Osteocyte (in vitro differentiated cells): ENCODE results near the gene IFNL4. TPM values are rescaled to one million over a fixed set of nuclear protein-coding genes. Genes with fewer than 3 reads are reported as not detected.

Experiments
- DNase-seq: peaks from one replicate; pipeline ENCODE4 v3.0.0; 2021; ENCODE audit warnings: mixed read lengths; ENCODE audit not compliant: unreplicated experiment; ENCODE audit errors: extremely low spot score
- H3K27ac Mint-ChIP-seq: one replicate; pipeline ENCODE4 v1.8.0; 2021; ENCODE audit warnings: mild to moderate bottlenecking, mixed read lengths; ENCODE audit not compliant: unreplicated experiment
- H3K27me3 Mint-ChIP-seq: one replicate; pipeline ENCODE4 v1.8.0; 2021; ENCODE audit warnings: mixed read lengths; ENCODE audit not compliant: unreplicated experiment
- H3K36me3 Mint-ChIP-seq: one replicate; pipeline ENCODE4 v1.8.0; 2021; ENCODE audit warnings: mixed read lengths; ENCODE audit not compliant: unreplicated experiment
- H3K4me1 Mint-ChIP-seq: one replicate; pipeline ENCODE4 v1.8.0; 2021; ENCODE audit warnings: mixed read lengths; ENCODE audit not compliant: unreplicated experiment
- H3K4me3 Mint-ChIP-seq: one replicate; pipeline ENCODE4 v1.8.0; 2021; ENCODE audit warnings: mild to moderate bottlenecking, moderate library complexity, mixed read lengths; ENCODE audit not compliant: unreplicated experiment
- H3K9me3 Mint-ChIP-seq: one replicate; pipeline ENCODE4 v1.8.0; 2021; ENCODE audit warnings: mixed read lengths; ENCODE audit not compliant: unreplicated experiment
- CTCF ChIP-seq: fragments of 200-600 bp; sonication (generic); IDR thresholded peaks from 2 replicates; pipeline ENCODE4 v1.5.0; 2021; ENCODE audit warnings: antibody characterized with exemption, mild to moderate bottlenecking, moderate library complexity
- total RNA-seq: library from RNA; stranded (reverse); gene quantifications from 2 replicates; pipeline ENCODE4 v1.2.1, GENCODE V29; 2021

IFNL4 gene
- total RNA-seq, 1 donor from 2014 or later, result not detected

- TF ChIP-seq CTCF, result no peak
- H3K27me3 Mint-ChIP-seq, result peaks cover 46% of the 10 kb centered on the region
- H3K4me3 Mint-ChIP-seq, result no peak overlapping the region
- no peak for DNase-seq
- H3K9me3 Mint-ChIP-seq, result no peaks in the 10 kb centered on the region
- H3K4me1 Mint-ChIP-seq, result peaks cover 3% of the 10 kb centered on the region
- H3K36me3 Mint-ChIP-seq, result no peaks in the 10 kb centered on the region
- no peak overlapping the region for H3K27ac Mint-ChIP-seq
These were observed 48.4 kb downstream of the IFNL4 start for GRCh38 chr19:39200066-39200802.

- H3K27ac Mint-ChIP-seq, result no peak overlapping the region
- H3K36me3 Mint-ChIP-seq, result no peaks in the 10 kb centered on the region
- DNase-seq, result no peak
- H3K4me3 Mint-ChIP-seq, result no peak overlapping the region
- peaks cover 4% of the 10 kb centered on the region for H3K4me1 Mint-ChIP-seq
- peaks cover 53% of the 10 kb centered on the region for H3K27me3 Mint-ChIP-seq
- H3K9me3 Mint-ChIP-seq, result no peaks in the 10 kb centered on the region
- no peak for TF ChIP-seq CTCF
These were observed 49.6 kb downstream of the IFNL4 start for GRCh38 chr19:39199025-39199424.

- no peak overlapping the region for H3K27ac Mint-ChIP-seq
- H3K27me3 Mint-ChIP-seq, result peaks cover 58% of the 10 kb centered on the region
- no peaks in the 10 kb centered on the region for H3K9me3 Mint-ChIP-seq
- no peak for TF ChIP-seq CTCF
- H3K36me3 Mint-ChIP-seq, result no peaks in the 10 kb centered on the region
- peaks cover 8% of the 10 kb centered on the region for H3K4me1 Mint-ChIP-seq
- no peak for DNase-seq
- no peak overlapping the region for H3K4me3 Mint-ChIP-seq
These were observed 50.8 kb downstream of the IFNL4 start for GRCh38 chr19:39197808-39198207.

- Mint-ChIP-seq H3K27me3 (peaks cover 58% of the 10 kb centered on the region), H3K4me3 (no peak within 1 kb of the TSS)
These were observed 51.6 kb downstream of the IFNL4 start, which contains the start of gene NCCRP1 for GRCh38 chr19:39196860-39197562. Gene NCCRP1, plus strand, starts transcription at chr19:39196964. Its CDS starts 19 bp downstream, at chr19:39196983.

More at GRCh38 chr19:39196860-39197562, 51.6 kb downstream of the IFNL4 start, which contains the start of gene NCCRP1:
- H3K9me3 Mint-ChIP-seq, result no peaks in the 10 kb centered on the region
- no peaks in the 10 kb centered on the region for H3K36me3 Mint-ChIP-seq
- no peak for DNase-seq
- H3K27ac Mint-ChIP-seq, result no peak within 1 kb of the TSS
- TF ChIP-seq CTCF, result no peak
- H3K4me1 Mint-ChIP-seq, result peaks cover 8% of the 10 kb centered on the region
